Lower leg skin (tissue), 3 donors: ENCODE results near the gene MCFD2.

ENCODE experiments used
- POLR2A ChIP-seq, 2 donors: fragments of 450-650 bp; IDR thresholded peaks; one replicate each; pipeline ENCODE4 v1.6.1; 2016 to 2017; ENCODE audit warnings: antibody characterized with exemption in 2 of 2, mild to moderate bottlenecking in 1 of 2, moderate library complexity in 1 of 2
- TF ChIP-seq, protein P1 (sequence below), 3 donors: fragments of 450-650 bp; IDR thresholded peaks; one replicate each; pipeline ENCODE4 v1.5.1; 2016; ENCODE audit warnings: antibody characterized with exemption in 3 of 3, mild to moderate bottlenecking in 3 of 3, moderate library complexity in 2 of 3

- TF ChIP-seq, protein P1, sequence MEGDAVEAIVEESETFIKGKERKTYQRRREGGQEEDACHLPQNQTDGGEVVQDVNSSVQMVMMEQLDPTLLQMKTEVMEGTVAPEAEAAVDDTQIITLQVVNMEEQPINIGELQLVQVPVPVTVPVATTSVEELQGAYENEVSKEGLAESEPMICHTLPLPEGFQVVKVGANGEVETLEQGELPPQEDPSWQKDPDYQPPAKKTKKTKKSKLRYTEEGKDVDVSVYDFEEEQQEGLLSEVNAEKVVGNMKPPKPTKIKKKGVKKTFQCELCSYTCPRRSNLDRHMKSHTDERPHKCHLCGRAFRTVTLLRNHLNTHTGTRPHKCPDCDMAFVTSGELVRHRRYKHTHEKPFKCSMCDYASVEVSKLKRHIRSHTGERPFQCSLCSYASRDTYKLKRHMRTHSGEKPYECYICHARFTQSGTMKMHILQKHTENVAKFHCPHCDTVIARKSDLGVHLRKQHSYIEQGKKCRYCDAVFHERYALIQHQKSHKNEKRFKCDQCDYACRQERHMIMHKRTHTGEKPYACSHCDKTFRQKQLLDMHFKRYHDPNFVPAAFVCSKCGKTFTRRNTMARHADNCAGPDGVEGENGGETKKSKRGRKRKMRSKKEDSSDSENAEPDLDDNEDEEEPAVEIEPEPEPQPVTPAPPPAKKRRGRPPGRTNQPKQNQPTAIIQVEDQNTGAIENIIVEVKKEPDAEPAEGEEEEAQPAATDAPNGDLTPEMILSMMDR (IDR thresholded peaks at IDR 0.05) = no peak
- no peak for TF ChIP-seq POLR2A (IDR thresholded peaks at IDR 0.05)
Measured at GRCh38 chr2:46870051-46870839, 45.4 kb downstream of the MCFD2 start.
